Stimulated activated CD8-positive, alpha-beta memory T cell treated with anti-CD3 and anti-CD28 coated beads, Interleukin-15, amount 100 ng/mL, for 1 hour (primary cell): ENCODE results near the gene TRANK1.
A peak's percentile ranks its signal among the peaks of the same experiment; 100 is the strongest.
"Not testable (repeated sequence)": the region's sequence is repeated elsewhere in the genome, so short reads cannot be mapped to it uniquely, and the experiment has no call there.

Experiments used
- DNase-seq: peaks from one replicate; pipeline ENCODE4 v3.0.0-alpha.2; 2020; ENCODE audit warnings: low read depth

TRANK1 gene

GRCh38 chr3:36944641-36945270, at the start of gene TRANK1:
TSS of gene TRANK1 (minus strand) at chr3:36945054. CDS start at chr3:36944809, 245 bp downstream.
- peak; percentile 62 for DNase-seq

DNA sequence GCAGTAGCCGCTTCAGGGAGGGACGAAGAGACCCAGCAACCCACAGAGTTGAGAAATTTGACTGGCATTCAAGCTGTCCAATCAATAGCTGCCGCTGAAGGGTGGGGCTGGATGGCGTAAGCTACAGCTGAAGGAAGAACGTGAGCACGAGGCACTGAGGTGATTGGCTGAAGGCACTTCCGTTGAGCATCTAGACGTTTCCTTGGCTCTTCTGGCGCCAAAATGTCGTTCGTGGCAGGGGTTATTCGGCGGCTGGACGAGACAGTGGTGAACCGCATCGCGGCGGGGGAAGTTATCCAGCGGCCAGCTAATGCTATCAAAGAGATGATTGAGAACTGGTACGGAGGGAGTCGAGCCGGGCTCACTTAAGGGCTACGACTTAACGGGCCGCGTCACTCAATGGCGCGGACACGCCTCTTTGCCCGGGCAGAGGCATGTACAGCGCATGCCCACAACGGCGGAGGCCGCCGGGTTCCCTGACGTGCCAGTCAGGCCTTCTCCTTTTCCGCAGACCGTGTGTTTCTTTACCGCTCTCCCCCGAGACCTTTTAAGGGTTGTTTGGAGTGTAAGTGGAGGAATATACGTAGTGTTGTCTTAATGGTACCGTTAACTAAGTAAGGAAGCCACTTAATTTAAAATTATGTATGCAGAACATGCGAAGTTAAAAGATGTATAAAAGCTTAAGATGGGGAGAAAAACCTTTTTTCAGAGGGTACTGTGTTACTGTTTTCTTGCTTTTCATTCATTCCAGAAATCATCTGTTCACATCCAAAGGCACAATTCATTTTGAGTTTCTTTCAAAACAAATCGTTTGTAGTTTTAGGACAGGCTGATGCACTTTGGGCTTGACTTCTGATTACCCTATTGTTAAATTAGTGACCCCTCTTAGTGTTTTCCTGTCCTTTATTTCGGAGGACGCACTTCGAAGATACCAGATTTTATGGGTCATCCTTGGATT, 48.8 kb upstream of the TRANK1 start, which contains the start of gene MLH1:
MLH1 (plus strand) TSS at position 193 of the 958 bp plus-strand sequence; CDS start at position 223, 30 bp downstream.
- DNase-seq: peak; percentile 98

- DNase-seq: no peak
Measured at GRCh38 chr3:36992806-36993325, 48.0 kb upstream of the TRANK1 start, which contains the start of gene EPM2AIP1. TSS of gene EPM2AIP1 (minus strand) at chr3:36993131. CDS start at chr3:36993077, 54 bp downstream.

- no peak for DNase-seq
Measured at GRCh38 chr3:36991923-36992805, 47.3 kb upstream of the TRANK1 start.

DNA sequence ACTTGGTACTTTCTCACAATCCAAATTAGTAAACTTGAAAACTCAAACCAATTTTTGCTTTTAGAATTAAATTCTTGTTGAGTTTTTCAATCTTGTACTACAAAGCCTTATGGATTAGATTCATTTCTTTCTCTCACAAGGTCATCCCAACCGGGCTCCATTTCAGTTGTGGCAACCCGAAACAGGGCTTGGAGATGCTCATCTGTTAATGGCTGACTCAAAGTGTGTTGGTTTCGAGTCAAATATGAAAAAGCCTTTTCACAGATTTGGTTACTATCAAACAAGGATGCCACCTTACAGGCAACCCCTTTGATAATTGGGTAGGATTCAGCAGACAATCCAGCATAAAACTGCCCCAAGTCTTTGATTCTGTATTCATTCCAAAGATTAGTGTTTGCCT, 46.3 kb upstream of the TRANK1 start:
- no peak for DNase-seq

- no peak for DNase-seq
Measured at GRCh38 chr3:36989568-36989967, 44.7 kb upstream of the TRANK1 start.

- DNase-seq: no peak
Measured at GRCh38 chr3:36989005-36989404, 44.2 kb upstream of the TRANK1 start.

DNA sequence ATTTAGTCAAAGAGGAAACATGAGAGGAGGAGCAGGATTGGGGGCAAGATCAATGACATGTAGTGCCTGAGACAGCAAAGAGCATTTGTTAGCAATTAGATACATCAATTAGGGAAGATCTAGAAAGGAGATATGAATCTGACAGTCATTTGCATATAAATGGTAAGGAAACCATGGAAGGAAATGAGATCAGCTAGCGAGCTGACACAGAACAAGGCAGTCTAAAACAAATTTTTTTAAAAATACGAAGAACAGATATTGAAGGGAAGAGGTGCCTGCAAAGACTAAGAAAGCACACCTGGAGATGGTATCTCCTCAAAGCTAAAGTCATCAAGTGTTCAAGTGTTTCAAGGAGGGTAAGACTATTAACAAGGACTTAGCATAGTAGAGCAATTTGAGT, 43.5 kb upstream of the TRANK1 start:
- DNase-seq: no peak

DNA sequence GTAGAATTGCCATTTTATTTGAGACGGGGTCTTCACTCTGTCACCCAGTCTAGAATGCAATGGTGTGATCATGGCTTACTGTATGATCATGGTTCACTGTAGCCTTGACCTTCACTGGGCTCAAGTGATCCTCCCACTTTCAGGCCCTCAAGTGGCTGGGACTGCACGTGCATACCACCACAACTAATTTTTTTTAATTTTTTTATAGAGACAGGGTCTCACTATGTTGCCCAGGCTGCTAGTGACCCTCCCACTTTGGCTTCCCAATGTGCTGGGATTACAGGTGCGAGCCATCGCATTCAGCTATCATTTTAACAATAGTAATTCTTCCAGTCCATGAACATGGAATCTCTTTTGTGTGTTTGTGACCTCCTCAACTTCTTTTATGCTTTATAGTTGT, 36.2 kb upstream of the TRANK1 start:
- no peak for DNase-seq

- no peak for DNase-seq
Measured at GRCh38 chr3:36973139-36973538, 28.3 kb upstream of the TRANK1 start.

- DNase-seq: no peak
Measured at GRCh38 chr3:36972163-36972562, 27.3 kb upstream of the TRANK1 start.

DNA sequence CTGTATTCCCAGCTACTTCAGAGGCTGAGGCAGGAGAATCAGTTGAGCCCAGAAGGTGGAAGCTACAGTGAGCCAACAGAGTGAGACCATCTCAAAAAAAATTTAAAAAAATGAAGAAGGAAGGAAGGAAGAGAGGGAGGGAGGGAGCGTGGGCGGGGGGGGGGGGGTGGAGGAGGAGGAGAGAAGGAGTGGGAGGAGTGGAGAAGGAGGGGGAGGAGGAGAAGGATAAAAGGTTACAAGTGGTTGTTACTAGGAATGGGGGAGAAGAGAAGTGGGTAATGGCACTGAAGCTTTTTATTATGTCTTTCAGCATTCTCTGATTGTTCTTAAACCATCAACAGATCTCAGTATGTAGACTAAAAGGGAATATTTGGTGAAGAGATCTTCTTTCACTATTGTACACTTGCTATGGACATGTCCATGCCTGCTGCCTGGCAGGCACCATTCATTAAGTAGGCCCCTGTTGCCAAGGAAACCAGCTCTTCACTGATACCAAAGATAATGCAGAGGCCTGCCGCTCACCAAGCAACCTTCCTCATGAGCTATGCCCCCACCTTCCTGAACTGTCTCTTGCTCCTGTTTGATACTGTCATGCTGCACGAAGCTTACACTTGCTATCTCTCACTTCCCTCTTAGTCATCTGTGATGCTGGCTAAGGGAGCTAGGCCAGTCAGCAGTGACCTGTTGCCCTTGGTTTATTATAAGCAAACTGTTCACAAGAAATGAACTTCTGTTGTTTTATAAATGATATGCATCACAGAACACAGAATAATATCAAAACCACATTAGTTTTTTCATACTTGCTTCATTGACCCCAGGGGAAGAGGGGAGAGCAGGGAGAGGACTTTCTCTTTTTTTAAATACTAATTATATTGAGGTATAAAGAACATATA, 24.9 kb upstream of the TRANK1 start:
- no peak for DNase-seq

- DNase-seq: no peak
Measured at GRCh38 chr3:36969085-36969484, 24.2 kb upstream of the TRANK1 start.

- DNase-seq: no peak
Measured at GRCh38 chr3:36965440-36965839, 20.6 kb upstream of the TRANK1 start.

DNA sequence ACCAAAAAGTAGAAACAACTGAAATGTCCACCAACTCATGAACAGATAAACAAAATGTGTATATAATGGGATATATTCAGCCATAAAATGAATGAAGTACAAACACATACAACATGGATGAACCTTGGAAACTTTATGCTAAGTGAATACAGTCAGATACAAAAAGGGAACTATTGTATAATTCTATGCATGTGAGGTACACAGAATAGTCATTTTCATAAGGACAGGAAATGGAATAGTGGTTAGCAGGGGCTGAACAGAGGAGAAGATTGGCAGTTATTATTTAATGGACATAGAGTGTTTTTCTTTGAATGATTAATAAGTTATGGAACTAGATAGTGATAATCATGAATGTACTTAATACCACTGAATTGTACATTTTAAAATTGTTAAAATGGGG, 20.0 kb upstream of the TRANK1 start:
- DNase-seq: no peak

DNA sequence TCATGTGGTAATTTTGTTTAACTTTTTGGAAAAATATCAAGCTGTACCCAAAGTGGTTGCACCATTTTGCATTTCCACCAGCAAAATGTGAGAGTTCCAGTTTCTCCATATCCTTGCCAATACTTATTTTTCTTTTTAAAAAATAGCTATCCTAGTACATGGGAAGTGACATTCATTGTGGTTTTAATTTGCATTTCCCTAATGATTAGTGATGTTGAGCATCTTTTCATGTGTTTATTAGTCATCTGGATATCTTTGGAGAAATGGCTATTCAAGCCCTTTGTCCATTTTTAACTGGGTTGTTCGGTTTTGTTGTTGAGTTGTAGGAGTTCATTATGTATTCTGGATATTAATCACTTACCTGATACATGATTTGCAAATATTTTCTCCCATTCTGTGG, 19.5 kb upstream of the TRANK1 start:
- no peak for DNase-seq

DNA sequence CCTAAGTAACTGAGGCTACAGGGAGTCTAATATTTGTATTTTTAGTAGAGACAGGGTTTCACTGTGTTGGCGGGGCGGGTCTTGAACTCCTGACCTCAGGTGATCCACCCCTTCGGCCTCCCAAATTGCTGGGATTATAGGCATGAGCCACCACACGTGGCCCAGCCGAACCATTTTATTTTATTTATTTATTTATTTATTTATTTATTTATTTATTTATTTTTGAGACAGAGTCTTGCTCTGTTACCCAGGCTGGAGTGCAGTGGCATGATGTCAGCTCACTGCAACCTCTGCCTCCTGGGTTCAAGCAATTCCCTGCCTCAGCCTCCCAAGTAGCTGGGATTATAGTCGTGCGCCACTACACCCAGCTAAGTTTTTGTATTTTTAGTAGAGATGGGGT, 18.2 kb upstream of the TRANK1 start:
- DNase-seq: not testable (repeated sequence)

DNA sequence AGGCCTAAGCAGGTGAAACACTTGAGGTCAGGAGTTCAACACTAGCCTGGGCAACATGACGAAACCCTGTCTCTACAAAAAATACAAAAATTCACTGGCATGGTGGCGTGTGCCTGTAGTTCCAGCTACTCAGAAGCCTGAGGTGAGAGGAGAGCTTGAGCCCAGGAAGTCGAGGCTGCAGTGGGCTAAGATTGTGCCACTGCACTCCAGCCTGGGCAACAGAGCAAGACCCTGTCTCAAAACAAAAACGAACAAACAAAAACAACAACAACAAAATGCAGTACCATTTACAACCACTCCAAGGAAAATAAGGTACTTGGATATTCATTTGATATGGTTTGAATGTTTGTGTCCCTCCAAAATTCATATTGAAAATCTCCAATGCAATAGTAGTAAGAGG, 15.6 kb upstream of the TRANK1 start:
- DNase-seq: no peak

- DNase-seq: no peak
Measured at GRCh38 chr3:36959821-36960220, 15.0 kb upstream of the TRANK1 start.

DNA sequence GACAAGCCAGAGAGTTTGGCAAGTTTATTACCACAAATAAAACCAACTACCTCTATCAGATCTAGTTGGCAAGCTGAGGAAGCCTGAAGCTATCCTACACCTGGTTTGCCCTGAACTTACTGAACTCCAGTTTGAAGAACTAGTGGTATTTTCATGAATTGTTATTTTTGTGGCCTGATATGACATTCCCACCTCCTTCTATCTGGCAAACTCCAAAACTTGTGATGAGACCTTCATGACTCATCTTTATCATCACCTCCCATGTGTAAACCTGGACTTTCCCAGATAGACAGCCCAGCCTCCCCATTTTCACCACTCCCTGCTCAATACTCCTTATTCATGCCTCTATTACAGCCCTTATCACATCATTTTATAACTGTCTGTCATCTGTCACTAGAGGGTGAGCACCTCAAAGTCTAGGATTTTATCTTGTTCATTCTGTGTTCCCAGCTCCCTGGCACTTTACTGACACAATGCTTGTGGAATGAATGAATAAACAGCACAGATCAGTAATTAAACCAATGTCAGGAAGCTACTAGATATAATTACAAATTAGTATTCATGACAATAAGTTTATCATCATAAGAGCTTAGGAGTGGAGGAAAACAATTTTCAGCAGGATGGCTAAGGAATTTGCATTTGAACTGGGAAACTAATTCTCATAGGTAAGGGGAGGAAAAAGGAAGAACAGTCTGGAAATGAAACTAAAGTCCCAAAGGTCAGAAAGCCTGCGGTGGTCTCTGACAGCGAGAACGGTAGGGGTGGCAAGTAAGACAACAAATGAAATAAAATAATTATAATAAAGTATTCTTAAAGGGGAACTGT, 13.2 kb upstream of the TRANK1 start:
- DNase-seq: no peak
